Measurements from ENCODE around the gene MYADM.
A peak's percentile ranks its signal among the peaks of the same experiment; 100 is the strongest.

MYADM gene

DNA sequence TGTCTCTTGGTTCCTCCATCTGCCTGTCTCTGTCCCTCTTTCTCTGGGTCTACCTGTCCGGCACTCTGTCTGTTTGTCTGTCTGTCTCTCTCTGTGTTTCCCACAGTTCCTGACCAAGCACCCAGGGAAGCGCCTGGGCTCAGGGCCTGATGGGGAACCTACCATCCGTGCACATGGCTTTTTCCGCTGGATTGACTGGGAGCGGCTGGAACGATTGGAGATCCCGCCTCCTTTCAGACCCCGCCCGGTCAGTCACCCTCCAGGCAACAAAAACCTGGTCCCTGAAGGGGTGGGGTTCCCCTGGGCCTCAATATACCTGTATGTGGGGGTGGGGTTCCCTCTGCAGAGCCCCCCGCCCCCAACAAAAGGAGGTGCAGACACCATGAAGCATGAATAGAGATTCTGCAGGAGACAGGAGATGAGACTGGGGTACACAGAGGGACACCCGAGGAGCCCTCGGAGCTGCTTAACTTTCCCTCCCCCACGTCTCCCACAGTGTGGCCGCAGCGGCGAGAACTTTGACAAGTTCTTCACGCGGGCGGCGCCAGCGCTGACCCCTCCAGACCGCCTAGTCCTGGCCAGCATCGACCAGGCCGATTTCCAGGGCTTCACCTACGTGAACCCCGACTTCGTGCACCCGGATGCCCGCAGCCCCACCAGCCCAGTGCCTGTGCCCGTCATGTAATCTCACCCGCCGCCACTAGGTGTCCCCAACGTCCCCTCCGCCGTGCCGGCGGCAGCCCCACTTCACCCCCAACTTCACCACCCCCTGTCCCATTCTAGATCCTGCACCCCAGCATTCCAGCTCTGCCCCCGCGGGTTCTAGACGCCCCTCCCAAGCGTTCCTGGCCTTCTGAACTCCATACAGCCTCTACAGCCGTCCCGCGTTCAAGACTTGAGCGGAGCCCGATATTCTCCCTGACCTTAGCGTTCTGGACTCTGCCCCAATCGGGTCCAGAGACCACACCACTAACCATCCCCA, 38.8 kb downstream of the MYADM start:
- TF ChIP-seq ZBTB8A (tag by site-specific recombination; IDR thresholded peaks at IDR 0.05) (peak; percentile 27; the same call in 1 of the 2 replicates), GLIS2 (tag by site-specific recombination; IDR thresholded peaks at IDR 0.05) (peak; percentile 38; the same call in 1 of the 2 replicates), ZNF157 (tag by site-specific recombination; IDR thresholded peaks at IDR 0.05) (no peak), ZNF558 (tag by site-specific recombination; IDR thresholded peaks at IDR 0.05) (no peak), ZNF600 (tag by site-specific recombination; IDR thresholded peaks at IDR 0.05) (peak; percentile 96), ZNF654 (tag by site-specific recombination; IDR thresholded peaks at IDR 0.05; ENCODE audit: low read depth) (peak; percentile 40), ZNF140 (tag by site-specific recombination; IDR thresholded peaks at IDR 0.05) (no peak), HOXC10 (CRISPR knock-in tag; IDR thresholded peaks at IDR 0.05) (0 out of 2 replicates have a peak, but pooled peaks have one; percentile 50)
- TF ChIP-seq, protein P1, sequence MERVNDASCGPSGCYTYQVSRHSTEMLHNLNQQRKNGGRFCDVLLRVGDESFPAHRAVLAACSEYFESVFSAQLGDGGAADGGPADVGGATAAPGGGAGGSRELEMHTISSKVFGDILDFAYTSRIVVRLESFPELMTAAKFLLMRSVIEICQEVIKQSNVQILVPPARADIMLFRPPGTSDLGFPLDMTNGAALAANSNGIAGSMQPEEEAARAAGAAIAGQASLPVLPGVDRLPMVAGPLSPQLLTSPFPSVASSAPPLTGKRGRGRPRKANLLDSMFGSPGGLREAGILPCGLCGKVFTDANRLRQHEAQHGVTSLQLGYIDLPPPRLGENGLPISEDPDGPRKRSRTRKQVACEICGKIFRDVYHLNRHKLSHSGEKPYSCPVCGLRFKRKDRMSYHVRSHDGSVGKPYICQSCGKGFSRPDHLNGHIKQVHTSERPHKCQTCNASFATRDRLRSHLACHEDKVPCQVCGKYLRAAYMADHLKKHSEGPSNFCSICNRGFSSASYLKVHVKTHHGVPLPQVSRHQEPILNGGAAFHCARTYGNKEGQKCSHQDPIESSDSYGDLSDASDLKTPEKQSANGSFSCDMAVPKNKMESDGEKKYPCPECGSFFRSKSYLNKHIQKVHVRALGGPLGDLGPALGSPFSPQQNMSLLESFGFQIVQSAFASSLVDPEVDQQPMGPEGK (tag by site-specific recombination; IDR thresholded peaks at IDR 0.05), result peak; percentile 56
- TF ChIP-seq, protein P2, sequence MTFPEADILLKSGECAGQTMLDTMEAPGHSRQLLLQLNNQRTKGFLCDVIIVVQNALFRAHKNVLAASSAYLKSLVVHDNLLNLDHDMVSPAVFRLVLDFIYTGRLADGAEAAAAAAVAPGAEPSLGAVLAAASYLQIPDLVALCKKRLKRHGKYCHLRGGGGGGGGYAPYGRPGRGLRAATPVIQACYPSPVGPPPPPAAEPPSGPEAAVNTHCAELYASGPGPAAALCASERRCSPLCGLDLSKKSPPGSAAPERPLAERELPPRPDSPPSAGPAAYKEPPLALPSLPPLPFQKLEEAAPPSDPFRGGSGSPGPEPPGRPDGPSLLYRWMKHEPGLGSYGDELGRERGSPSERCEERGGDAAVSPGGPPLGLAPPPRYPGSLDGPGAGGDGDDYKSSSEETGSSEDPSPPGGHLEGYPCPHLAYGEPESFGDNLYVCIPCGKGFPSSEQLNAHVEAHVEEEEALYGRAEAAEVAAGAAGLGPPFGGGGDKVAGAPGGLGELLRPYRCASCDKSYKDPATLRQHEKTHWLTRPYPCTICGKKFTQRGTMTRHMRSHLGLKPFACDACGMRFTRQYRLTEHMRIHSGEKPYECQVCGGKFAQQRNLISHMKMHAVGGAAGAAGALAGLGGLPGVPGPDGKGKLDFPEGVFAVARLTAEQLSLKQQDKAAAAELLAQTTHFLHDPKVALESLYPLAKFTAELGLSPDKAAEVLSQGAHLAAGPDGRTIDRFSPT (tag by site-specific recombination; IDR thresholded peaks at IDR 0.05), result peak; percentile 65
- TF ChIP-seq, protein P3, sequence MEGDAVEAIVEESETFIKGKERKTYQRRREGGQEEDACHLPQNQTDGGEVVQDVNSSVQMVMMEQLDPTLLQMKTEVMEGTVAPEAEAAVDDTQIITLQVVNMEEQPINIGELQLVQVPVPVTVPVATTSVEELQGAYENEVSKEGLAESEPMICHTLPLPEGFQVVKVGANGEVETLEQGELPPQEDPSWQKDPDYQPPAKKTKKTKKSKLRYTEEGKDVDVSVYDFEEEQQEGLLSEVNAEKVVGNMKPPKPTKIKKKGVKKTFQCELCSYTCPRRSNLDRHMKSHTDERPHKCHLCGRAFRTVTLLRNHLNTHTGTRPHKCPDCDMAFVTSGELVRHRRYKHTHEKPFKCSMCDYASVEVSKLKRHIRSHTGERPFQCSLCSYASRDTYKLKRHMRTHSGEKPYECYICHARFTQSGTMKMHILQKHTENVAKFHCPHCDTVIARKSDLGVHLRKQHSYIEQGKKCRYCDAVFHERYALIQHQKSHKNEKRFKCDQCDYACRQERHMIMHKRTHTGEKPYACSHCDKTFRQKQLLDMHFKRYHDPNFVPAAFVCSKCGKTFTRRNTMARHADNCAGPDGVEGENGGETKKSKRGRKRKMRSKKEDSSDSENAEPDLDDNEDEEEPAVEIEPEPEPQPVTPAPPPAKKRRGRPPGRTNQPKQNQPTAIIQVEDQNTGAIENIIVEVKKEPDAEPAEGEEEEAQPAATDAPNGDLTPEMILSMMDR (tag by site-specific recombination; IDR thresholded peaks at IDR 0.05), result peak; percentile 79
- TF ChIP-seq, protein P4, sequence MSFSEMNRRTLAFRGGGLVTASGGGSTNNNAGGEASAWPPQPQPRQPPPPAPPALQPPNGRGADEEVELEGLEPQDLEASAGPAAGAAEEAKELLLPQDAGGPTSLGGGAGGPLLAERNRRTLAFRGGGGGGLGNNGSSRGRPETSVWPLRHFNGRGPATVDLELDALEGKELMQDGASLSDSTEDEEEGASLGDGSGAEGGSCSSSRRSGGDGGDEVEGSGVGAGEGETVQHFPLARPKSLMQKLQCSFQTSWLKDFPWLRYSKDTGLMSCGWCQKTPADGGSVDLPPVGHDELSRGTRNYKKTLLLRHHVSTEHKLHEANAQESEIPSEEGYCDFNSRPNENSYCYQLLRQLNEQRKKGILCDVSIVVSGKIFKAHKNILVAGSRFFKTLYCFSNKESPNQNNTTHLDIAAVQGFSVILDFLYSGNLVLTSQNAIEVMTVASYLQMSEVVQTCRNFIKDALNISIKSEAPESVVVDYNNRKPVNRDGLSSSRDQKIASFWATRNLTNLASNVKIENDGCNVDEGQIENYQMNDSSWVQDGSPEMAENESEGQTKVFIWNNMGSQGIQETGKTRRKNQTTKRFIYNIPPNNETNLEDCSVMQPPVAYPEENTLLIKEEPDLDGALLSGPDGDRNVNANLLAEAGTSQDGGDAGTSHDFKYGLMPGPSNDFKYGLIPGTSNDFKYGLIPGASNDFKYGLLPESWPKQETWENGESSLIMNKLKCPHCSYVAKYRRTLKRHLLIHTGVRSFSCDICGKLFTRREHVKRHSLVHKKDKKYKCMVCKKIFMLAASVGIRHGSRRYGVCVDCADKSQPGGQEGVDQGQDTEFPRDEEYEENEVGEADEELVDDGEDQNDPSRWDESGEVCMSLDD (tag by site-specific recombination; IDR thresholded peaks at IDR 0.05), result peak; percentile 89
- TF ChIP-seq, protein P5, sequence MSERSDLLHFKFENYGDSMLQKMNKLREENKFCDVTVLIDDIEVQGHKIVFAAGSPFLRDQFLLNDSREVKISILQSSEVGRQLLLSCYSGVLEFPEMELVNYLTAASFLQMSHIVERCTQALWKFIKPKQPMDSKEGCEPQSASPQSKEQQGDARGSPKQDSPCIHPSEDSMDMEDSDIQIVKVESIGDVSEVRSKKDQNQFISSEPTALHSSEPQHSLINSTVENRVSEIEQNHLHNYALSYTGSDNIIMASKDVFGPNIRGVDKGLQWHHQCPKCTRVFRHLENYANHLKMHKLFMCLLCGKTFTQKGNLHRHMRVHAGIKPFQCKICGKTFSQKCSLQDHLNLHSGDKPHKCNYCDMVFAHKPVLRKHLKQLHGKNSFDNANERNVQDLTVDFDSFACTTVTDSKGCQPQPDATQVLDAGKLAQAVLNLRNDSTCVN (tag by site-specific recombination; optimal IDR thresholded peaks at IDR 0.05), result peak; percentile 19
- CTCF ChIA-PET, result interaction anchor here (0.5 to 2.1 kb wide), 17 partner anchors 9 to 192 kb away, joined by 3 to 9 read pairs (median 4); no protein-coding TSS in a partner anchor
- H3K27ac ChIP-seq (ENCODE audit: extremely low read depth, low read depth, low read length), result no peak overlapping the region
- POLR2A ChIA-PET, result no interaction called here
- H3K4me1 ChIP-seq (ENCODE audit: control insufficient read depth, insufficient read depth, low read length), result no peaks in the 10 kb centered on the region
- H3K36me3 ChIP-seq (ENCODE audit: control insufficient read depth in 2 of 2, insufficient read depth in 1 of 2, low read length in 2 of 2), result no peaks in the 10 kb centered on the region
- no peak overlapping the region for H3K4me3 ChIP-seq (ENCODE audit: low read depth, low read length)
- no peaks in the 10 kb centered on the region for H3K9me3 ChIP-seq (ENCODE audit: control insufficient read depth, insufficient read depth, low read depth, low read length)
